Mucosa of descending colon (tissue), 3 donors: ENCODE results near the gene SLC44A4. TPM values are rescaled to one million over a fixed set of nuclear protein-coding genes. Genes with fewer than 3 reads are reported as not detected.
A peak's percentile ranks its signal among the peaks of the same experiment; 100 is the strongest.

Source experiments
- ATAC-seq: fragments of 200-7000 bp; cut with Tn5 transposase; one replicate; pipeline ENCODE4 v1.9.1; 2020; ENCODE audit warnings: mild to moderate bottlenecking, moderate library complexity
- DNase-seq, 3 donors: peaks; one replicate each; pipeline ENCODE4 v3.0.0-alpha.2; 2020
- H3K36me3 ChIP-seq: fragments of 200-600 bp; one replicate; pipeline ENCODE4 v1.8.0; 2021; ENCODE audit warnings: low read depth, mild to moderate bottlenecking
- H3K4me1 ChIP-seq: fragments of 200-600 bp; one replicate; pipeline ENCODE4 v1.8.0; 2021; ENCODE audit warnings: low read depth, mild to moderate bottlenecking
- H3K4me3 ChIP-seq: fragments of 200-600 bp; one replicate; pipeline ENCODE4 v1.8.0; 2021; ENCODE audit warnings: mild to moderate bottlenecking
- H3K9me3 ChIP-seq: fragments of 200-600 bp; one replicate; pipeline ENCODE4 v1.8.0; 2021; ENCODE audit warnings: mild to moderate bottlenecking
- CTCF ChIP-seq: fragments of 200-600 bp; IDR thresholded peaks from one replicate; pipeline ENCODE4 v1.8.0; 2022; ENCODE audit warnings: antibody characterized with exemption, mild to moderate bottlenecking
- intact Hi-C, 2 donors: fragments of 100-400 bp; cut with DNase I in 1 of 2; cut with micrococcal nuclease in 1 of 2; formaldehyde crosslinking; loops; one replicate each; pipeline versions ENCODE4 v1.11.0 to v1.11.1; 2022; cut with DNase I, micrococcal nuclease
- total RNA-seq, 3 donors: library from RNA; stranded (reverse); fragmentation: NEBNext Ultra II Directional in 2 of 3; extraction: Animal tissue kit (Norgen Biotek cat#: 25700) in 2 of 3; gene quantifications; one replicate each; pipeline versions ENCODE4 v1.2.1 to v1.2.4, GENCODE V29; 2021 to 2023
- donor health status: DM: no; HTN: no; CAD: no; lungs with moderate emphysema.
- donor health status: DM: no; HTN: no; CAD: no.
- donor health status: DM: no; HTN: yes; CAD: no.

SLC44A4 gene
- total RNA-seq, 3 donors from 2014 or later, result 332 to 795 (median 740) TPM

- intact Hi-C loops, result no loop called here
- DNase-seq, result peak in 2 of 3 donors; percentile 79 to 85
- Histone ChIP-seq H3K4me3 (no peak overlapping the region), H3K36me3 (peaks cover 8% of the 10 kb centered on the region), H3K4me1 (peaks cover 32% of the 10 kb centered on the region), H3K9me3 (no peaks in the 10 kb centered on the region)
- peak; percentile 67 for ATAC-seq
- TF ChIP-seq CTCF, result no peak
Measured at GRCh38 chr6:31877125-31877650, 1.6 kb downstream of the SLC44A4 start.

GRCh38 chr6:31876357-31876756 lies 2.4 kb downstream of the SLC44A4 start:
- intact Hi-C loops, result no loop called here
- no peak for TF ChIP-seq CTCF
- Histone ChIP-seq H3K4me3 (no peak overlapping the region), H3K4me1 (peaks cover 32% of the 10 kb centered on the region), H3K9me3 (no peaks in the 10 kb centered on the region), H3K36me3 (peaks cover 8% of the 10 kb centered on the region)
- ATAC-seq, result no peak
- DNase-seq, result no peak

- ATAC-seq (no peak), DNase-seq (no peak)
- Histone ChIP-seq H3K36me3 (peaks cover 7% of the 10 kb centered on the region), H3K9me3 (no peaks in the 10 kb centered on the region), H3K4me3 (no peak overlapping the region), H3K4me1 (peaks cover 32% of the 10 kb centered on the region)
- intact Hi-C loops, result no loop called here
- no peak for TF ChIP-seq CTCF
Measured at GRCh38 chr6:31875877-31876276, 2.9 kb downstream of the SLC44A4 start.

GRCh38 chr6:31874836-31875572 lies 3.8 kb downstream of the SLC44A4 start:
- ATAC-seq (peak; percentile 35), DNase-seq (no peak)
- Histone ChIP-seq H3K4me3 (no peak overlapping the region), H3K36me3 (no peaks in the 10 kb centered on the region), H3K9me3 (no peaks in the 10 kb centered on the region), H3K4me1 (peaks cover 32% of the 10 kb centered on the region)
- TF ChIP-seq CTCF, result no peak
- intact Hi-C loops, result no loop called here

- no peak for ATAC-seq
- TF ChIP-seq CTCF, result no peak
- Histone ChIP-seq H3K9me3 (no peaks in the 10 kb centered on the region), H3K4me1 (peaks cover 25% of the 10 kb centered on the region), H3K36me3 (no peaks in the 10 kb centered on the region), H3K4me3 (no peak overlapping the region)
- no peak for DNase-seq
- intact Hi-C loops, result no loop called here
Measured at GRCh38 chr6:31874084-31874670, 4.6 kb downstream of the SLC44A4 start.
